ENCODE measurements around the gene KRT76.

The KRT76 gene

GRCh38 chr12:52749827-52750226 is 27.3 kb downstream of the KRT76 start:
- H3K4me1 Mint-ChIP-seq, result peaks cover 15% of the 10 kb centered on the region

DNA sequence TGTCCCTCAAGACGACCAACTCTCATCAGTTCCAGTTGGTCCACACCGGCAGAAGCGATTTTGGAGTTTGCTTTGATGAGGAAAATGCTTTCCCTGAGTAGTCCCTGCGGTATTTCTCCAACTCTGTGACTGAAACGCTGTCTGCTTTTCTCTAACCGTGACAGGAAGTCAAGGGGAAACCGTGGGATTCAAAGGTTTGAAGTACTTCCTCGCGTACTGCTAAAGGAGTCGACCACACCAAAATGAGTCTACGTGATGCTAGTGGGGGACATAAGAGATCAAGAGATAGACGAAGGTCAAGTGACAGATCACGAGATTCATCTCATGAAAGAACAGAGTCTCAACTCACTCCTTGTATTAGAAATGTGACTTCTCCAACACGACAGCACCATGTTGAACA is 28.6 kb downstream of the KRT76 start:
- H3K9me3 Mint-ChIP-seq, result no peaks in the 10 kb centered on the region
- H3K36me3 Mint-ChIP-seq, result no peaks in the 10 kb centered on the region
- no peak overlapping the region for H3K27ac Mint-ChIP-seq
- peaks cover 15% of the 10 kb centered on the region for H3K4me1 Mint-ChIP-seq
- peaks cover 2% of the 10 kb centered on the region for H3K27me3 Mint-ChIP-seq
- H3K4me3 Mint-ChIP-seq, result no peak overlapping the region

More at GRCh38 chr12:52749827-52750226, 27.3 kb downstream of the KRT76 start:
- H3K27ac Mint-ChIP-seq, result no peak overlapping the region
- no peaks in the 10 kb centered on the region for H3K9me3 Mint-ChIP-seq
- no peaks in the 10 kb centered on the region for H3K36me3 Mint-ChIP-seq
- peaks cover 2% of the 10 kb centered on the region for H3K27me3 Mint-ChIP-seq
- H3K4me3 Mint-ChIP-seq, result no peak overlapping the region

DNA sequence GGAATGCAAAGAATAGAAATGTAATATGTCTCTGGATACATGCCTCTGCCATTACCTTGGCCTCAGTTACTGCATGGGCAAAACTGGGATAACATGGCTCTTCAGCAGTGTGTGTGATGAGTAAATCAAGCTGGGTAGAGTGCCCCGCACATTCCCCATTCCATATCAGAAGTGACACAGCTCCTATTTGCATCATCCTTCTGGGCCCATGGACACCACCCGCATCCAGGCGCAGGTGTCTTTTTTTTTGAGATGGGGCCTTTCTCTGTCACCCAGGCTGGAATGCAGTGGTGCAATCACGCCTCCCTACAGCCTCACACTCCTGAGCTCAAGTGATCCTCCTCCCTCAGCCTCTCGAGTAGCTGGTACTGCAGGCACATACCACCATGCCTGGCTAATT is 31.6 kb downstream of the KRT76 start:
- no peak overlapping the region for H3K4me3 Mint-ChIP-seq
- peaks cover 2% of the 10 kb centered on the region for H3K27me3 Mint-ChIP-seq
- H3K36me3 Mint-ChIP-seq, result no peaks in the 10 kb centered on the region
- no peak overlapping the region for H3K27ac Mint-ChIP-seq
- peaks cover 15% of the 10 kb centered on the region for H3K4me1 Mint-ChIP-seq
- H3K9me3 Mint-ChIP-seq, result no peaks in the 10 kb centered on the region

DNA sequence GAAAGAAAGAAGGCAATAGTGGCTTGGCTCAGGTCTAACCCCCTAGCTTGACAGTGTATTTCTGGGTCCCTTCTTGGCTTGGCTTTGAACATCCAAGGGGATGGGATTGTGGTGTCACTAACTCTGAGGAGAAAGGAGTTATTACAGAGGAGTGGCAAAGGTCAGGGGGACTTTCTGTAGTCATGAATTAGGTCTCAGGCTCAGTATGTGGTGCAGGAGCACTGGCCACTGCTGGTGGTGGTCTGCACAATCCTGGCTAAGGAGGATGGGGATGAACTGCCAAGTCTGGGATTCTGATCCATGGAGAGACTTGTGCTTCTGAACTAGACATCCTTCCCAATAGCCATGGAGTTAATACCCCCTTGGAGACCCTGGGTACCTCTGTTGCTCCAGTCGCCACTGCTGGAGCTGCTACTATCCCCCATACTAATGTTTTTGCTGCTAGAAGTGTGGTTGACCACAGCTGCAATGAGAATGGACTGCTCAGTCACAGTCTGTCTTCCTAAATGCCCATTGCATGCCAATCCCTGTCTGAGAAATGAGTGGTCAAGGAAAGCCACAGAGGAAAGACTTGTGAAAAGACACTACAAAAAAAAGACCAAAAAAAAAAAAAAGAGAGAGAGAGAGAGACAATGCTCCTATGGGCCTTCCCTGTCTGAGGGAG is 32.5 kb downstream of the KRT76 start:
- no peak overlapping the region for H3K4me3 Mint-ChIP-seq
- H3K36me3 Mint-ChIP-seq, result no peaks in the 10 kb centered on the region
- peaks cover 2% of the 10 kb centered on the region for H3K27me3 Mint-ChIP-seq
- no peaks in the 10 kb centered on the region for H3K9me3 Mint-ChIP-seq
- H3K4me1 Mint-ChIP-seq, result peaks cover 15% of the 10 kb centered on the region
- no peak overlapping the region for H3K27ac Mint-ChIP-seq

GRCh38 chr12:52742822-52743457 is 34.2 kb downstream of the KRT76 start:
- Mint-ChIP-seq H3K36me3 (no peaks in the 10 kb centered on the region), H3K27ac (no peak overlapping the region), H3K4me1 (peaks cover 1% of the 10 kb centered on the region), H3K4me3 (no peak overlapping the region), H3K9me3 (no peaks in the 10 kb centered on the region), H3K27me3 (peaks cover 2% of the 10 kb centered on the region)

GRCh38 chr12:52742196-52742580 is 35.0 kb downstream of the KRT76 start:
- Mint-ChIP-seq H3K27me3 (peaks cover 2% of the 10 kb centered on the region), H3K4me3 (no peak overlapping the region), H3K4me1 (no peaks in the 10 kb centered on the region), H3K9me3 (no peaks in the 10 kb centered on the region), H3K27ac (no peak overlapping the region), H3K36me3 (no peaks in the 10 kb centered on the region)

- H3K36me3 Mint-ChIP-seq, result no peaks in the 10 kb centered on the region
- H3K4me1 Mint-ChIP-seq, result no peaks in the 10 kb centered on the region
- peaks cover 2% of the 10 kb centered on the region for H3K27me3 Mint-ChIP-seq
- no peak overlapping the region for H3K27ac Mint-ChIP-seq
- no peaks in the 10 kb centered on the region for H3K9me3 Mint-ChIP-seq
- H3K4me3 Mint-ChIP-seq, result no peak overlapping the region
These were observed 35.6 kb downstream of the KRT76 start for GRCh38 chr12:52741375-52742195.

GRCh38 chr12:52740584-52740983 is 36.6 kb downstream of the KRT76 start:
- Mint-ChIP-seq H3K27me3 (peaks cover 2% of the 10 kb centered on the region), H3K9me3 (no peaks in the 10 kb centered on the region), H3K27ac (no peak overlapping the region), H3K4me3 (no peak overlapping the region), H3K36me3 (no peaks in the 10 kb centered on the region), H3K4me1 (no peaks in the 10 kb centered on the region)

GRCh38 chr12:52739963-52740362 is 37.2 kb downstream of the KRT76 start:
- Mint-ChIP-seq H3K27me3 (peaks cover 2% of the 10 kb centered on the region), H3K36me3 (no peaks in the 10 kb centered on the region), H3K4me3 (no peak overlapping the region), H3K9me3 (no peaks in the 10 kb centered on the region), H3K4me1 (no peaks in the 10 kb centered on the region), H3K27ac (no peak overlapping the region)

DNA sequence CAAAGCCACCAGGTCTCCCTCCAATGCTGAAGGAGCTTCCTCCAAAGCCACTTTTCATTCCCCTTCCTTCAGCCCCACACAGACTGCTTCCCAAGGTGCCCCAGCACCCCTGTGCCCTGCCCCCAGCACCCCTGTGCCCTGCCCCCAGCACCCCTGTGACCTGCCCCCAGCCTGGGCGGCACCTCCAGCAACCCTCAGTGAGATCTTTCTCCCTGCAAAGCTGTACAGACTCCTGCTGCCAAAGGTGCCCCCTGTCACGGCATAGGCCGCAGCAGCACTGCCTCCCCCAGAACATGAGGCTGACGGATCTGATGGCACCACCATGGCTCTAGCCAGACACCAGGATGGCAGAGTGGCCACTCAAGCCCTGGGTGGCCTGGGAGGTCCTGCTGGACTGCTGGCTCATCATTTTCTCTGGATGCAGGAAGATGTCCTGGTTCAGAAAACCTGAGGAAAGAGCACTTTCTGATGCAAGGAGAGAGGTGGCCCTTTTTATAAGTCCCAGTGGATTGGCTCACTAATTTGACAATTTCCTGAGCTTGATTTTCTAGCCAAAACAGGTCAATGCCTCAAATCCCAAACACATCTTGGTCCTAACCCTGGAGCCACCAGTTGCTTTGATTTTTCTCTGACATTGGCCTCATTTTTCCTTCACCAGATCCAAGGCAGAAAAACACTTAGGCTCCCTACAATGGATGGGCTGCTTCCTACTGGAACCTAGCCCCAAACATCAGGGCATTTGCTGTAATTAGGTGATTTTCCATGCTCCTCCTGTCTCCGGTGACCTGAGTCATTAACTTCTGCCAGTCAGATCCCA is 41.1 kb downstream of the KRT76 start:
- Mint-ChIP-seq H3K4me1 (no peaks in the 10 kb centered on the region), H3K27ac (no peak overlapping the region), H3K4me3 (no peak overlapping the region), H3K36me3 (no peaks in the 10 kb centered on the region), H3K27me3 (no peaks in the 10 kb centered on the region), H3K9me3 (no peaks in the 10 kb centered on the region)

GRCh38 chr12:52735106-52735505 is 42.0 kb downstream of the KRT76 start:
- H3K27me3 Mint-ChIP-seq, result no peaks in the 10 kb centered on the region
- no peak overlapping the region for H3K27ac Mint-ChIP-seq
- H3K4me1 Mint-ChIP-seq, result no peaks in the 10 kb centered on the region
- H3K4me3 Mint-ChIP-seq, result no peak overlapping the region
- H3K9me3 Mint-ChIP-seq, result no peaks in the 10 kb centered on the region
- H3K36me3 Mint-ChIP-seq, result no peaks in the 10 kb centered on the region

DNA sequence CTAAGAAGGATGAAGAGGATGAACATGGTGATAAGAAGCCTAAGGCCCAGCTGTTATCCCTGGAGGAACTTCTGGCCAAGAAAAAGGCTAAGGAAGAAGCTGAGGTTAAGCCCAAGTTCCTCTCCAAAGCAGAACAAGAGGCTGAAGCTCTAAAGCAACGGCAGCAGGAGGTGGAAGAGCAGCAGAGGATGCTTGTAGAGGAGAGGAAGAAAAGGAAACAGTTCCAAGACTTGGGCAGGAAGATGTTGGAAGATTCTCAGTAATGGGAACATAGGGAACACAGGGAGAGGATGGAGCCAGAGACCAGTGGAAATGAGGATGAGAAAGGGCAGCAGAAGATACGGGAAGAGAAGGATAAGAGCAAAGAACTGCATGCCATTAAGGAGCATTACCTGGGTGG is 46.4 kb downstream of the KRT76 start:
- H3K4me3 Mint-ChIP-seq, result no peak overlapping the region
- no peaks in the 10 kb centered on the region for H3K4me1 Mint-ChIP-seq
- no peaks in the 10 kb centered on the region for H3K36me3 Mint-ChIP-seq
- no peak overlapping the region for H3K27ac Mint-ChIP-seq
- no peaks in the 10 kb centered on the region for H3K27me3 Mint-ChIP-seq
- no peaks in the 10 kb centered on the region for H3K9me3 Mint-ChIP-seq

DNA sequence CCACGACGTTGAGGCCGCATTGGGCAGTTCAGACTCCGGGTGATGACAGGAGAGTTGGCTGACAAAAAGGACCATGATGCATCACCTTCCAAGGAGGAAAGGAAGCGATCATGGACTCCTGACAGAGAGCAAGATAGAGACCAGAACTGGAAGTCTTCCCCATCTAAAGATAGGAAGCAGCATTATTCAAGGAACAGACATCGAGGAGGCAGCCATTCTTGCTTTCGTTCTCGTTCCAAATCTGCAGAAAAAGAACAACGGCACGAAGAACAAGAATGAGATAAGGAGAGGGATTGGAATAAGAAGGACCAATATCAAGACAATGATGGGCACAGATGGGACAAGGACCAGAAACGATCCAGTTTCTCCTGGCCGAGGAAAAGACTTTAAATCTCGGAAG is 46.8 kb downstream of the KRT76 start:
- Mint-ChIP-seq H3K4me1 (no peaks in the 10 kb centered on the region), H3K27ac (no peak overlapping the region), H3K36me3 (no peaks in the 10 kb centered on the region), H3K27me3 (no peaks in the 10 kb centered on the region), H3K9me3 (no peaks in the 10 kb centered on the region), H3K4me3 (no peak overlapping the region)

DNA sequence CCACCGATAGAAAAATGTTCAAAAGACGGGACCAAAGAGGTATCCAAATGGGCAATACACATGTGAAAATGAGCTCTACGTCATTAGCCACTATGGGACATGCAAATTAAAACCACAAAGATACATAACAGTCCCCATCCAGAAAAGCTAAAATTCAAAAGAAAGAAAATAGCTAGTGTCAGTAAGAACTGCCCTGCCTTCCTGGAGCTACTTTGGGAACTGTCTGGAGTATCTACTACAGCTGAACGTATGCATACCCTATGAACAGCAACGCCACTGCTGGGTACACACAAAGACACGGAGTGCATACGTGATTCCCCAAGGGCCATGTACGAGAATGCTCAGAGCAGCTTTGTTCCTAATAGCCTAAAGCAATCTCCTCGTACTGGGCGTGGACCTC is 48.0 kb downstream of the KRT76 start:
- H3K36me3 Mint-ChIP-seq, result no peaks in the 10 kb centered on the region
- no peak overlapping the region for H3K27ac Mint-ChIP-seq
- H3K27me3 Mint-ChIP-seq, result no peaks in the 10 kb centered on the region
- H3K9me3 Mint-ChIP-seq, result no peaks in the 10 kb centered on the region
- no peak overlapping the region for H3K4me3 Mint-ChIP-seq
- H3K4me1 Mint-ChIP-seq, result no peaks in the 10 kb centered on the region

DNA sequence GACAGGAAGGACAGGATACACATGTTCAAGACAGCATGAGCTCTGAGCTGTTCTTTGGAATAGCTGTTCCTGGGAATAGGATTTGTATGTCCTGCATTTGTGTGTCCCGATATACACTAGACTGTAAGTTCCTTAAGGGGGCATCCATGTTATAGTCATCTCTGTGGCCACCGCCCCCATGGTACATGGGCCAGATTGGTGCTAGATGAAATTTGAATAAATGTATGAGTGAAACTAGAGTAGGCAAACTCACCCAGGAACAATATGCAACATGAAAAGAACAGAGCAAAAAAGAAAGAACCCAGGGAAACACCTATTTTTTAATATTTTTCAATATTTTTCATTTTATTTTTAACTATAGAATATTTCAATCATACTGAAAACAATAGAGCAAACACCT is 48.8 kb downstream of the KRT76 start:
- Mint-ChIP-seq H3K36me3 (no peaks in the 10 kb centered on the region), H3K4me3 (no peak overlapping the region), H3K27ac (no peak overlapping the region), H3K4me1 (no peaks in the 10 kb centered on the region), H3K27me3 (no peaks in the 10 kb centered on the region), H3K9me3 (no peaks in the 10 kb centered on the region)
